Gastrocnemius medialis (tissue), 4 donors: Measurements from ENCODE around the gene EEF1A1. TPM values are rescaled to one million over a fixed set of nuclear protein-coding genes. Genes with fewer than 3 reads are reported as not detected.

Source experiments
- ATAC-seq, 2 donors: fragments of 150-250 bp; one replicate each; pipeline ENCODE4 v1.9.1; 2016
- DNase-seq, 2 donors: peaks; one replicate each; pipeline ENCODE4 v3.0.0-alpha.2; 2019
- H3K27ac ChIP-seq, 4 donors: fragments of 200-600 bp; sonication (generic); 1 replicate in 1 of 4; 2 replicates in 3 of 4; pipeline ENCODE4 v1.5.1; 2016 to 2018; ENCODE audit warnings: mild to moderate bottlenecking in 2 of 4, moderate library complexity in 1 of 4
- H3K27me3 ChIP-seq, 3 donors: fragments of 200-600 bp; sonication (generic) in 2 of 3; 1 replicate in 1 of 3; 2 replicates in 2 of 3; pipeline versions ENCODE4 v1.5.1 to v1.6.0; 2016 to 2019; ENCODE audit warnings: mild to moderate bottlenecking in 1 of 3, moderate library complexity in 1 of 3
- H3K36me3 ChIP-seq, 2 donors: fragments of 200-600 bp; sonication (generic) in 1 of 2; one replicate each; pipeline ENCODE4 v1.5.1; 2017 to 2018
- H3K4me1 ChIP-seq, 2 donors: fragments of 200-600 bp; sonication (generic) in 1 of 2; one replicate each; pipeline ENCODE4 v1.5.1; 2016 to 2017; ENCODE audit warnings: mild to moderate bottlenecking in 2 of 2
- H3K4me3 ChIP-seq, 4 donors: fragments of 200-600 bp; sonication (generic) in 3 of 4; 1 replicate in 1 of 4; 2 replicates in 3 of 4; pipeline ENCODE4 v1.5.1; 2016 to 2019; ENCODE audit warnings: mild to moderate bottlenecking in 2 of 4
- H3K9me3 ChIP-seq, 3 donors: fragments of 200-600 bp; sonication (generic) in 2 of 3; 1 replicate in 1 of 3; 2 replicates in 2 of 3; pipeline ENCODE4 v1.5.1; 2016 to 2019
- POLR2A ChIP-seq, 2 donors: fragments of 450-650 bp; IDR thresholded peaks; one replicate each; pipeline ENCODE4 v1.6.1; 2017; ENCODE audit warnings: antibody characterized with exemption in 2 of 2, mild to moderate bottlenecking in 2 of 2, moderate library complexity in 2 of 2
- in situ Hi-C, 4 donors: fragments of 200-750 bp; cut with MboI; loops; one replicate each; pipeline versions ENCODE4 v1.15.0 to v1.8.0; 2017; ENCODE audit warnings: low sequenced_read_pairs in 4 of 4
- intact Hi-C: fragments of 100-400 bp; cut with DNase I; formaldehyde crosslinking; loops from one replicate; pipeline ENCODE4 v1.15.1; 2023; ENCODE audit warnings: low total_unique reads
- total RNA-seq, 4 donors: library from RNA; depleted of rRNA; stranded (reverse); fragments of >200 nt; gene quantifications; one replicate each; pipeline versions ENCODE4 v1.1.0 to v1.2.3, GENCODE V29; 2016
- TF ChIP-seq, protein P1 (sequence below), 5 experiments: fragments of 450-650 bp in 3 of 5; fragments of 200-600 bp in 2 of 5; sonication (generic) in 2 of 5; IDR thresholded peaks in 4 of 5; conservative IDR thresholded peaks in 1 of 5; 1 replicate in 4 of 5; 2 replicates in 1 of 5; pipeline ENCODE4 v1.5.1; 2016 to 2019; ENCODE audit warnings: antibody characterized with exemption in 5 of 5, mild to moderate bottlenecking in 3 of 5, moderate library complexity in 3 of 5

The EEF1A1 gene
- total RNA-seq, 4 donors from 2014 or later, result 846 to 1,271 (median 1,198) TPM

DNA sequence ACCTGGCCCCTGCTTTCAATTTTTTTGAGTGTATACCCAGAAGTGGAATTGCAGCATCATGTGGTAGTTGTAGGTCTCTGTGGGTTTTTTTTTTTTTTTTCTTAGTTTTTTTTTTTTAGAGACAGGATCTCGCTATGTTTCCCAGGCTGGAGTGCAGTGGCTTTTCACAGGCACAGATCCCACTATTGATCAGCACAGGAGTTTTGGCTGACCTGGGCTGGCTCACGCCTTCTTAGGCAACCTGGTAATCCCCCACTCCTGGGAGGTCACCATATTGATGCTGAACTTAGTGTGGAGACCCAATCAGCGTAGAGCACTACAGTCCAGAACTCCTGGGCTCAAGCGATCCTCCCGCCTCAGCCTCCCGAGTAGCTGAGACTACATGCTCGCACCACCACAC, 33.4 kb downstream of the EEF1A1 start:
- DNase-seq (no peak), ATAC-seq (no peak)
- Histone ChIP-seq H3K4me3 (no peak overlapping the region), H3K36me3 (peaks cover 2 to 75% of the 10 kb centered on the region in 2 donors), H3K27ac (no peak overlapping the region), H3K4me1 (no peaks in the 10 kb centered on the region), H3K27me3 (no peaks in the 10 kb centered on the region), H3K9me3 (no peaks in the 10 kb centered on the region)
- intact Hi-C loops, result no loop called here
- TF ChIP-seq, protein P1, sequence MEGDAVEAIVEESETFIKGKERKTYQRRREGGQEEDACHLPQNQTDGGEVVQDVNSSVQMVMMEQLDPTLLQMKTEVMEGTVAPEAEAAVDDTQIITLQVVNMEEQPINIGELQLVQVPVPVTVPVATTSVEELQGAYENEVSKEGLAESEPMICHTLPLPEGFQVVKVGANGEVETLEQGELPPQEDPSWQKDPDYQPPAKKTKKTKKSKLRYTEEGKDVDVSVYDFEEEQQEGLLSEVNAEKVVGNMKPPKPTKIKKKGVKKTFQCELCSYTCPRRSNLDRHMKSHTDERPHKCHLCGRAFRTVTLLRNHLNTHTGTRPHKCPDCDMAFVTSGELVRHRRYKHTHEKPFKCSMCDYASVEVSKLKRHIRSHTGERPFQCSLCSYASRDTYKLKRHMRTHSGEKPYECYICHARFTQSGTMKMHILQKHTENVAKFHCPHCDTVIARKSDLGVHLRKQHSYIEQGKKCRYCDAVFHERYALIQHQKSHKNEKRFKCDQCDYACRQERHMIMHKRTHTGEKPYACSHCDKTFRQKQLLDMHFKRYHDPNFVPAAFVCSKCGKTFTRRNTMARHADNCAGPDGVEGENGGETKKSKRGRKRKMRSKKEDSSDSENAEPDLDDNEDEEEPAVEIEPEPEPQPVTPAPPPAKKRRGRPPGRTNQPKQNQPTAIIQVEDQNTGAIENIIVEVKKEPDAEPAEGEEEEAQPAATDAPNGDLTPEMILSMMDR (IDR thresholded peaks at IDR 0.05 in 4 of 5, conservative IDR thresholded peaks at IDR 0.05 in 1 of 5), result no peak
- no peak for TF ChIP-seq POLR2A (IDR thresholded peaks at IDR 0.05)
- in situ Hi-C loops, result loop anchor here in 2 of 4 donors (25.0 kb wide), 1 partner anchor 1750 kb away; the partner anchor contains the start of gene COX7A2 (in 2 of the 2)

- no peaks in the 10 kb centered on the region for H3K4me1 ChIP-seq
- no peak for ATAC-seq
- intact Hi-C loops, result no loop called here
- peaks cover 2 to 94% of the 10 kb centered on the region in 2 donors for H3K36me3 ChIP-seq
- no peaks in the 10 kb centered on the region for H3K9me3 ChIP-seq
- H3K27ac ChIP-seq, result no peak overlapping the region
- in situ Hi-C loops, result loop anchor here in 2 of 4 donors (25.0 kb wide), 1 partner anchor 1753 kb away; the partner anchor contains the start of gene COX7A2 (in 2 of the 2)
- DNase-seq, result no peak
- H3K27me3 ChIP-seq, result no peaks in the 10 kb centered on the region
- no peak for TF ChIP-seq POLR2A (IDR thresholded peaks at IDR 0.05)
- TF ChIP-seq, protein P1 (IDR thresholded peaks at IDR 0.05 in 4 of 5, conservative IDR thresholded peaks at IDR 0.05 in 1 of 5), result no peak
- H3K4me3 ChIP-seq, result no peak overlapping the region
Observed at GRCh38 chr6:73484438-73484837, 36.4 kb downstream of the EEF1A1 start.

DNA sequence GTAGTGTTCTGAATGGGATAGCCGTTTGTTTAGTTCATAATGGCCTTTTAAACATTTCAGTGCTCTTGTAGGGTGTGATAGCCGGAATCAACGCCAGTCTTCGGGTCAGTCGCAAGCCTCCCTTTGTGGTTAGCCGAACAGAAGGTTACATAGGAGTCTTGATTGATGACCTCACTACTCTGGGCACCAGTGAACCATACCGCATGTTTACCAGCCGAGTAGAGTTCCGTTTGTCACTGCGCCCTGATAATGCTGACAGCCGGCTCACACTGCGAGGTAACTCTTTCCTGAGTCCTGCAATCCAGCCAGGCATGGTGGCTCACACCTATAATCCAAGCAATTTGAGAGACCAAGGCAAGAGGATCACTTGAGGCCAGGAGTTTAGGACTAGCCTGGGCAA, 38.9 kb downstream of the EEF1A1 start:
- ATAC-seq (no peak), DNase-seq (no peak)
- H3K27ac ChIP-seq, result no peak overlapping the region
- TF ChIP-seq, protein P1 (IDR thresholded peaks at IDR 0.05 in 4 of 5, conservative IDR thresholded peaks at IDR 0.05 in 1 of 5), result no peak
- TF ChIP-seq POLR2A (IDR thresholded peaks at IDR 0.05), result no peak
- in situ Hi-C loops (loop anchor here in 2 of 4 donors (25.0 kb wide), 1 partner anchor 1755 kb away; the partner anchor contains the start of gene COX7A2 (in 2 of the 2)), intact Hi-C loops (no loop called here)
- H3K36me3 ChIP-seq, result peaks cover 2 to 91% of the 10 kb centered on the region in 2 donors
- no peaks in the 10 kb centered on the region for H3K4me1 ChIP-seq
- H3K4me3 ChIP-seq, result no peak overlapping the region
- no peaks in the 10 kb centered on the region for H3K9me3 ChIP-seq
- no peaks in the 10 kb centered on the region for H3K27me3 ChIP-seq

- Histone ChIP-seq H3K4me1 (no peaks in the 10 kb centered on the region), H3K9me3 (no peaks in the 10 kb centered on the region), H3K36me3 (peaks cover 0 to 90% of the 10 kb centered on the region in 2 donors), H3K4me3 (no peak overlapping the region), H3K27ac (no peak overlapping the region), H3K27me3 (no peaks in the 10 kb centered on the region)
- DNase-seq (no peak), ATAC-seq (no peak)
- intact Hi-C loops, result no loop called here
- in situ Hi-C loops, result loop anchor here in 2 of 4 donors (25.0 kb wide), 1 partner anchor 1760 kb away; the partner anchor contains the start of gene COX7A2 (in 2 of the 2)
- no peak for TF ChIP-seq POLR2A (IDR thresholded peaks at IDR 0.05)
- TF ChIP-seq, protein P1 (IDR thresholded peaks at IDR 0.05 in 4 of 5, conservative IDR thresholded peaks at IDR 0.05 in 1 of 5), result no peak
Observed at GRCh38 chr6:73477407-73477806, 43.4 kb downstream of the EEF1A1 start.
